Measurements from ENCODE around the gene SLC25A15. TPM values are rescaled to one million over a fixed set of nuclear protein-coding genes. Genes with fewer than 3 reads are reported as not detected.

The SLC25A15 gene
- polyA plus RNA-seq, 4 donors, result 23.2 to 42.0 (median 28.5) TPM

Other genes starting within 250 kb of the SLC25A15 start
- 10 to 100 TPM in 1 of 4 donors, 1 to 10 TPM in 3; 4.0 to 10.1 (median 7.1) TPM for gene FOXO1, start 123.0 kb upstream of the SLC25A15 start, polyA plus RNA-seq
- gene MRPS31, start 18.4 kb upstream of the SLC25A15 start, polyA plus RNA-seq, result 10 to 100 TPM; 19.2 to 32.8 (median 22.9) TPM
- 10 to 100 TPM; 34.3 to 91.3 (median 39.4) TPM for gene ELF1, start 229.7 kb downstream of the SLC25A15 start, polyA plus RNA-seq

Data from small intestine (tissue), 4 donors.